DND-41 (cell line): ENCODE results near the gene ABLIM2.

ENCODE experiments used
- ATAC-seq: fragments of 200-7000 bp; cut with Tn5 transposase; 3 replicates; pipeline ENCODE4 v1.9.1; 2021; ENCODE audit warnings: low read depth; ENCODE audit not compliant: insufficient read depth
- DNase-seq: peaks from one replicate; pipeline ENCODE4 v3.0.0-alpha.2; 2020
- H2AFZ ChIP-seq: 2 replicates; pipeline ENCODE4 v1.6.0; 2012; ENCODE audit warnings: low read depth, low read length
- H3K27ac ChIP-seq: 2 replicates; pipeline ENCODE4 v1.5.1; 2012; ENCODE audit warnings: low read length, inconsistent platforms
- H3K27me3 ChIP-seq: fragments of 200-600 bp; sonication (generic); 2 replicates; pipeline ENCODE4 v1.6.0; 2012; ENCODE audit warnings: low read length, mild to moderate bottlenecking, inconsistent platforms; ENCODE audit not compliant: insufficient read depth, poor library complexity
- H3K36me3 ChIP-seq: 2 replicates; pipeline ENCODE4 v1.5.1; 2012; ENCODE audit warnings: low read length, inconsistent platforms; ENCODE audit not compliant: insufficient read depth
- H3K4me1 ChIP-seq: 2 replicates; pipeline ENCODE4 v1.5.1; 2012; ENCODE audit warnings: mild to moderate bottlenecking, low read length; ENCODE audit not compliant: insufficient read depth
- H3K4me2 ChIP-seq: 2 replicates; pipeline ENCODE4 v1.6.0; 2012; ENCODE audit warnings: mild to moderate bottlenecking, moderate library complexity, low read length, inconsistent platforms; ENCODE audit not compliant: insufficient read depth
- H3K4me3 ChIP-seq, 2 experiments: fragments of 200-600 bp in 1 of 2; shearing (Covaris generic) in 1 of 2; 2 replicates each; pipeline ENCODE4 v1.5.1; 2012 to 2016; ENCODE audit warnings: inconsistent platforms in 2 of 2, low read length in 2 of 2, mild to moderate bottlenecking in 2 of 2, low read depth in 1 of 2, moderate library complexity in 1 of 2
- H3K79me2 ChIP-seq: 2 replicates; pipeline ENCODE4 v1.6.0; 2012; ENCODE audit warnings: low read length, inconsistent platforms; ENCODE audit not compliant: insufficient read depth
- H3K9ac ChIP-seq: 2 replicates; pipeline ENCODE4 v1.6.0; 2012; ENCODE audit warnings: low read depth, mild to moderate bottlenecking, inconsistent platforms, low read length, moderate library complexity
- H3K9me3 ChIP-seq: 2 replicates; pipeline ENCODE4 v1.5.1; 2012; ENCODE audit warnings: low read length, moderate library complexity, mild to moderate bottlenecking, inconsistent platforms; ENCODE audit not compliant: insufficient read depth, severe bottlenecking
- H4K20me1 ChIP-seq: 2 replicates; pipeline ENCODE4 v1.6.0; 2012; ENCODE audit warnings: low read length; ENCODE audit not compliant: insufficient read depth
- CTCF ChIP-seq: IDR thresholded peaks from 2 replicates; pipeline ENCODE4 v1.5.1; 2012; ENCODE audit warnings: borderline replicate concordance, low read length, moderate library complexity, mild to moderate bottlenecking; ENCODE audit not compliant: poor library complexity, severe bottlenecking; ENCODE audit errors: extremely low read depth
- EZH2 ChIP-seq: IDR thresholded peaks from 3 replicates; pipeline ENCODE4 v1.6.1; 2012; ENCODE audit warnings: borderline replicate concordance, low read depth, mild to moderate bottlenecking, moderate library complexity, low read length, inconsistent platforms; ENCODE audit not compliant: severe bottlenecking

ABLIM2 gene

GRCh38 chr4:8000247-8000646, 158.4 kb downstream of the ABLIM2 start:
- Histone ChIP-seq H3K79me2 (no peaks in the 10 kb centered on the region), H3K4me1 (no peaks in the 10 kb centered on the region), H3K9me3 (no peaks in the 10 kb centered on the region), H3K4me3 (no peak overlapping the region), H3K27ac (no peak overlapping the region), H3K36me3 (no peaks in the 10 kb centered on the region), H3K9ac (no peak overlapping the region), H2AFZ (no peak overlapping the region), H4K20me1 (no peaks in the 10 kb centered on the region), H3K27me3 (no peaks in the 10 kb centered on the region), H3K4me2 (no peak overlapping the region)
- TF ChIP-seq CTCF (no peak), EZH2 (no peak)
- ATAC-seq, result no peak
- DNase-seq, result no peak

DNA sequence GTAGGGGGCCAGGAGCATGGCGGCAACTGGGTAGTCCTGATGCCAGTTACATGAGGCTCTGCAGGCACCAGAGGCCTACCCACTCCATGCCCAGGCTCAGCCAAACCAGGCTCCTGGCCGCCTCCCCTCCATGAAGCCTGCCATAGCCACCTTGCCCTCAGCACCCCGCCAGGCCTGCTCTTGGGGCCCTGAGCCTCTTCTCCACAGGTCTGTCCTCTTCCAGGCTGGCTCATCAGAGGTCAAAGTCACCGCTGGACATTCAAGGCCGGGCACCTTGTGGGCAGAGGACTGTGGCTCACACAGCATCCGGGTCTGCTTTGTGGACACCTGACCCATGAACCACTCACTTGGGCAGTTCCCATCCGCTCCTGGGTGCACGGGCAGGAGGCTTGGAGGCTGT, 158.9 kb downstream of the ABLIM2 start:
- DNase-seq, result no peak
- Histone ChIP-seq H3K27me3 (no peaks in the 10 kb centered on the region), H3K9ac (no peak overlapping the region), H4K20me1 (no peaks in the 10 kb centered on the region), H3K4me3 (no peak overlapping the region), H3K79me2 (no peaks in the 10 kb centered on the region), H3K4me2 (no peak overlapping the region), H3K4me1 (no peaks in the 10 kb centered on the region), H2AFZ (no peak overlapping the region), H3K27ac (no peak overlapping the region), H3K36me3 (no peaks in the 10 kb centered on the region), H3K9me3 (no peaks in the 10 kb centered on the region)
- TF ChIP-seq CTCF, result no peak
- no peak for TF ChIP-seq EZH2
- no peak for ATAC-seq

DNA sequence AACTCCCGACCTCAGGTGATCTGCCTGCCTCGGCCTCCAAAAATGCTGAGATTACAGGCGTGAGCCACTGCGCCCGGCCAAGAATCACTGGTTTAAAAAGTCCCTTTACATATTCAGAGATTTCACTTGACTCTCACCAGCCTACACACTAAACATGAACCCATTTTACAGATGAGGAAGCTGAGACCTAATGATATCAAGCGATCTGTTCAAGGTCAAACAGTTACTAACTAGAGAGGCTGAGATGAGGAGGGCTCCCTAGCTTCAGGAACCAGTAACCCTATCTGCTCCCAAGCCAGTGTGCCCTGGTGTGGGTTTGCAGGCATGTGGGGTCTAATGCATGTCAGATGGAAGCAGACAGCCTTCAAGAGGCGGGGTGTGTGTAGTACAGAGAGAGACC, 159.3 kb downstream of the ABLIM2 start:
- no peak overlapping the region for H3K4me2 ChIP-seq
- H3K27me3 ChIP-seq, result no peaks in the 10 kb centered on the region
- no peak overlapping the region for H2AFZ ChIP-seq
- no peak overlapping the region for H3K9ac ChIP-seq
- H4K20me1 ChIP-seq, result no peaks in the 10 kb centered on the region
- H3K9me3 ChIP-seq, result no peaks in the 10 kb centered on the region
- TF ChIP-seq CTCF, result no peak
- TF ChIP-seq EZH2, result no peak
- H3K27ac ChIP-seq, result no peak overlapping the region
- H3K4me1 ChIP-seq, result no peaks in the 10 kb centered on the region
- DNase-seq (no peak), ATAC-seq (no peak)
- no peaks in the 10 kb centered on the region for H3K79me2 ChIP-seq
- H3K4me3 ChIP-seq, result no peak overlapping the region
- H3K36me3 ChIP-seq, result no peaks in the 10 kb centered on the region

DNA sequence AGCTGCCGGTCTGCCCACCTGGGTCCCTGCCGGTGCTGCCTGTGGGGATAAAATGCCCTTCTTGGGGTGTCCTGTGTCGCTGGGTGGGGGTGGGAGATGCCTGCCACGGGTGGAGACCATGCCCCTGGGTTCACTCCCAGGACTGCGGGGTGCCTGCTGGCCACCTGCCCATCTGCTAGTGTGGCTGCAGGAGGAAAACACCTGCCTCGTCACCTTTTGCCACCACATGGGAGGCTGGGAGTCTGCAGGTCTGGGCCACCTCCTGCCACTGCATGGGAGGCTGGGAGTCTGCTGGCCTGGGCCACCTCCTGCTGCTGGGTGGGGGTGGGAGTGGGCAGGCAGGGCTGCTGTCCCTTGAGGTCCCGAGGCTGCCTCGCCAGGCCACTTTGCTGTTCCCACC, 160.2 kb downstream of the ABLIM2 start:
- no peaks in the 10 kb centered on the region for H3K79me2 ChIP-seq
- no peak overlapping the region for H3K4me2 ChIP-seq
- H3K4me1 ChIP-seq, result no peaks in the 10 kb centered on the region
- H2AFZ ChIP-seq, result no peak overlapping the region
- ATAC-seq (no peak), DNase-seq (no peak)
- no peaks in the 10 kb centered on the region for H3K9me3 ChIP-seq
- H4K20me1 ChIP-seq, result no peaks in the 10 kb centered on the region
- TF ChIP-seq EZH2 (no peak), CTCF (no peak)
- H3K4me3 ChIP-seq, result no peak overlapping the region
- H3K36me3 ChIP-seq, result no peaks in the 10 kb centered on the region
- H3K9ac ChIP-seq, result no peak overlapping the region
- no peak overlapping the region for H3K27ac ChIP-seq
- H3K27me3 ChIP-seq, result no peaks in the 10 kb centered on the region
